Vagina (tissue), 2 donors: ENCODE measurements around the gene PRXL2B.

Experiments
- CTCF ChIP-seq, 3 experiments: fragments of 450-650 bp in 2 of 3; fragments of 200-600 bp in 1 of 3; sonication (generic) in 1 of 3; IDR thresholded peaks; one replicate each; pipeline ENCODE4 v1.5.1; 2017 to 2019; ENCODE audit warnings: antibody characterized with exemption in 3 of 3, mild to moderate bottlenecking in 2 of 3, moderate library complexity in 2 of 3
- POLR2A ChIP-seq, 2 donors: fragments of 450-650 bp; IDR thresholded peaks; one replicate each; pipeline ENCODE4 v1.6.1; 2017; ENCODE audit warnings: antibody characterized with exemption in 2 of 2, mild to moderate bottlenecking in 2 of 2, moderate library complexity in 2 of 2
- POLR2AphosphoS5 ChIP-seq, 2 donors: sonication (generic); formaldehyde crosslinking; IDR thresholded peaks; one replicate each; pipeline ENCODE4 v1.9.0; 2017; ENCODE audit warnings: antibody characterized with exemption in 2 of 2, mild to moderate bottlenecking in 2 of 2, low read depth in 1 of 2; ENCODE audit not compliant: insufficient read depth in 1 of 2

- TF ChIP-seq CTCF (IDR thresholded peaks at IDR 0.05), result no peak
- TF ChIP-seq POLR2A (IDR thresholded peaks at IDR 0.05), result no peak
- TF ChIP-seq POLR2AphosphoS5 (IDR thresholded peaks at IDR 0.05; ENCODE audit: insufficient read depth in 1 of 2, low read depth in 1 of 2), result no peak
Observed at GRCh38 chr1:2560299-2561073, 26.1 kb upstream of the PRXL2B start.
